ENCODE results near the gene IL3.

Gene IL3

GRCh38 chr5:132052520-132052919, 7.9 kb upstream of the IL3 start:
- TF ChIP-seq SNAI2 (CRISPR knock-in tag; IDR thresholded peaks at IDR 0.05) (no peak), PATZ1 (CRISPR knock-in tag; IDR thresholded peaks at IDR 0.05; ENCODE audit: borderline replicate concordance) (no peak), TCF4 (CRISPR knock-in tag; IDR thresholded peaks at IDR 0.05; ENCODE audit: borderline replicate concordance) (no peak), RARB (CRISPR knock-in tag; IDR thresholded peaks at IDR 0.05) (no peak), OSR1 (CRISPR knock-in tag; IDR thresholded peaks at IDR 0.05) (no peak), CREB5 (CRISPR knock-in tag; IDR thresholded peaks at IDR 0.05; ENCODE audit: low read depth) (no peak)
- ATAC-seq = no peak

GRCh38 chr5:132053483-132053882, 7.0 kb upstream of the IL3 start:
- TF ChIP-seq CSDC2 (CRISPR knock-in tag; IDR thresholded peaks at IDR 0.05) = no peak
- no peak for TF ChIP-seq ISL1 (CRISPR knock-in tag; IDR thresholded peaks at IDR 0.05)
- TF ChIP-seq RARB (CRISPR knock-in tag; IDR thresholded peaks at IDR 0.05) = no peak
- no peak for TF ChIP-seq TCF4 (CRISPR knock-in tag; IDR thresholded peaks at IDR 0.05; ENCODE audit: borderline replicate concordance)
- TF ChIP-seq ZNF70 (CRISPR knock-in tag; IDR thresholded peaks at IDR 0.05) = no peak
- TF ChIP-seq SNAI2 (CRISPR knock-in tag; IDR thresholded peaks at IDR 0.05) = no peak
- ATAC-seq = no peak

- ATAC-seq = no peak
- TF ChIP-seq ZNF70 (CRISPR knock-in tag; IDR thresholded peaks at IDR 0.05) (no peak), ZFP3 (CRISPR knock-in tag; IDR thresholded peaks at IDR 0.05) (no peak), ZFP30 (CRISPR knock-in tag; IDR thresholded peaks at IDR 0.05) (no peak), ISL1 (CRISPR knock-in tag; IDR thresholded peaks at IDR 0.05) (no peak), SNAI2 (CRISPR knock-in tag; IDR thresholded peaks at IDR 0.05) (no peak), CREB5 (CRISPR knock-in tag; IDR thresholded peaks at IDR 0.05; ENCODE audit: low read depth) (no peak), POU6F1 (CRISPR knock-in tag; IDR thresholded peaks at IDR 0.05; ENCODE audit: borderline replicate concordance, low read depth) (no peak), TSHZ2 (CRISPR knock-in tag; IDR thresholded peaks at IDR 0.05) (no peak), CSRNP3 (CRISPR knock-in tag; IDR thresholded peaks at IDR 0.05) (no peak), ZNF8 (CRISPR knock-in tag; IDR thresholded peaks at IDR 0.05) (no peak), ESRRG (CRISPR knock-in tag; IDR thresholded peaks at IDR 0.05) (no peak), PPARA (CRISPR knock-in tag; IDR thresholded peaks at IDR 0.05; ENCODE audit: borderline replicate concordance) (no peak), GLIS3 (CRISPR knock-in tag; IDR thresholded peaks at IDR 0.05) (no peak), ZC3H10 (CRISPR knock-in tag; IDR thresholded peaks at IDR 0.05) (no peak), CSDC2 (CRISPR knock-in tag; IDR thresholded peaks at IDR 0.05) (no peak)
Measured at GRCh38 chr5:132054031-132054696, 6.3 kb upstream of the IL3 start.
